Measurements from ENCODE around the gene GFRA1.

The GFRA1 gene

GRCh38 chr10:116121640-116122525 is 151.1 kb downstream of the GFRA1 start:
- DNase-seq = no peak

DNA sequence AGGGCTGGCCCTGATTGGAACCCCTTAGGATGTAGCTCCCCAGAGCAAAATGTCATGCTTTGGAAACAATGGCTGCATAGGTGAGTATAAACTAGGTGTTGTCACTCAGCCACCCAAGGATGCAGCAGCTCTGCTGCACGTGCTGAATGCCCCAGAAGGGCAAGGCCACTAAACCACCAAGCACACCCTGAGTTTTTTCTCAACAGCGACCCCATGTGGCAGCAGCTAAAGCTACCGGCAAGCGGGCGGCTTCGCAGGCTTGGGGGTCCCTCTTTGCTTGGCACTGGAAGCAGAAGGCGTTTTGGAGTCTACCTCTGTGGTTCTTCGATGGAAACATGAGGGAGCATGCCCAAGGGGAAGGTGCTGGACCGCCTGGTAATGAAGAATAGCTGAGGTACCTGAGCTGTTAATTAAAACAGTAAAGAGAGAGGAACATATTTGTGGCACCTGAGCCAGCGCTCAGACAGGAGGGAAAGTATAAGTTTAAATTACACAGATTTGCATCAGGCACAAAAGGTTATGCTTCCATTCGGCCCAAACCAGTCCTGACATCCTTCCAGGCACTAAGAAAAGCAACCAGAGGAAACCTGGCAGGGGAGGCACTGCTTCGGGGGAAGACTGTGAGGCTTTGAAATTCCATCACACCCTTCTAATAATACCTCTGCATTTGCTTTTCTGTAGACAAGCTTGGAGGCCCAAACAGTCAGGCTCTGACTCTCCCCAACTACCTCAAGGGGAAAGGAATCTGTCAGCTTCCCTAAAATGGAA is 152.1 kb downstream of the GFRA1 start:
- no peak for DNase-seq

GRCh38 chr10:116118847-116119246 is 154.2 kb downstream of the GFRA1 start:
- no peak for DNase-seq

DNA sequence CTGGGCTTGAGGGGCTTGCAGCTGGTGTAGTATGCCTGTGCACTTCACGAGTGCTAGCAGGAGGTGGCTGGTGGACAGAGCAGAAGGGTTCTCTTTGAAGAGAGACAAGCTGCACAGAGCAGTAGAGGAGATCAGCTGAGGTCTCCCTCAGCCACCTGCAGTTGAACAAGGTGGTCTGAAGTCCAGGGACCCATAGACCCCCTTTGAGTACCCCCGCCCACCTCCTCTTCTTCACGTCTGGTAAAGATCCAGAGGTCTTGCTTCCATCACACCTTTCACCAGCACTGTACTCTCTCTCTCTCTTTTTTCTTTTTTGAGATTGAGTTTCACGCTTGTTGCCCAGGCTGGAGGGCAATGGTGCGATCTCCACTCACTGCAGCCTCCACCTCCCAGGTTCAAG is 157.2 kb downstream of the GFRA1 start:
- DNase-seq = no peak

- DNase-seq = no peak
Observed at GRCh38 chr10:116115036-116115641, 157.9 kb downstream of the GFRA1 start.

GRCh38 chr10:116113721-116114501 is 159.1 kb downstream of the GFRA1 start:
- no peak for DNase-seq

DNA sequence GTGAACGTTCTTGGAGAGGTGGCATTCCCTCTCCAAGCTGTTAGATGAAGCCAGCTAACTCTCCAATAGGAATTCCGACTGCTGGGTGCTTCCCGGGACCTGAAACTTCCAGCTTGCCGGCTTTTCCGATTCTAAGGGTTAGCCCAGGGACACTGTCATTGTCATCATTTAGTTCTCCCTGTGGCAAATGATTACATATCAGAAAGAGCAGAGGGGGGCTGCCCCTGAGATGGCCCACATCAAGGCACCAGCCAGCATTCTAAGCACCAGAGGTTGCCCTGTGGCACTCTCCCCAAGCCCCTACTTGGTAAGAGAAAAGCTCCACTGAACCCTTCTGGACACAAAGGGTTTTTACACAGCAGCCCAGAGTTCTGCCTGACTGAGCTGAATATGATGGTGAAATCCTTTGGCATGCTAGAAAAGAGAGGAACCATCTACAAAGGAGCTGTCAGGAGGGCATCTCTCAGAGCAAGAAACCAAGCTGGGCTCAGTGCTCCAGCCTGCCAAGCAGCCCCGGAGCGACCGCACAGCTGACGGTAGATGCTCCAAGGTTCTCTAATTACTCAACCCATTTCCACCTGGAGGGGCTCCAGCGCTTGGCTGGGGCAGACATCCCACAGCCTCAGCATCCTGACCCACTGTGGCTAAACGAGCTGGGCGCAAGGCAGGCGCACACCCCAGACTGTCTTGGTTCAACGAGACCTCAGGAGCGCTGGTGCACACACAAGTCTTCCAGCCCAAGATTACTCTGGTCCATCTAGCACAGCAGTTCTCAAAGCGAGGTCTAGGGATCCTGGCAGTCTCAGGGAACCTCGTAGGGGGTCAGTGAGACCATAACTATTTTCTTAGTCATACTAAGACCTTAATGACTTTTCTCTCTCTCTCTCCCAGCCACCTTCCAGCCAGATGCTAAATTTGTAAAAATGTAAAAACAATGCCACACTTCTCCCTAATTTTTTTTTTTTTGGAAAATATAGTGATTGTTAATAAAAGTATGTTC is 160.5 kb downstream of the GFRA1 start:
- DNase-seq = no peak

GRCh38 chr10:116111483-116112095 is 161.4 kb downstream of the GFRA1 start:
- no peak for DNase-seq

DNA sequence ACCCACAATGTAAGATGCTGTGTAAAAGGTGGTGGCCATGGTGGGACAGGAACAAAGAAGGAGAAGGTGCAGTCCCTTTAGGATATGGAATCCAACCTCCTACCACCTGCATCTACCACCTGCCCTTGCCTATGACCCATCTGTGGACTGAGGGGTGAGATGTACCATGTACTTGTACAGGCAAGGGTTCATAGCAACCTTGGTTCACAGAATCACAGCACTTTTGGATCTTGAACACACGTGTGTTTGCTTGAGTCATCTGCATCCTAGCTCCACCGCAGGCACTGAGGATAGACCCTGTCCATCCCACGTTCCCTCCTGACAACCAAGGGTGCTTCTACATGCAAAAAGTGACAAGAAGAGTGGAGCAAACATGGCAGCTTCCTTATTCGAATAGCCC is 162.3 kb downstream of the GFRA1 start:
- DNase-seq = no peak

DNA sequence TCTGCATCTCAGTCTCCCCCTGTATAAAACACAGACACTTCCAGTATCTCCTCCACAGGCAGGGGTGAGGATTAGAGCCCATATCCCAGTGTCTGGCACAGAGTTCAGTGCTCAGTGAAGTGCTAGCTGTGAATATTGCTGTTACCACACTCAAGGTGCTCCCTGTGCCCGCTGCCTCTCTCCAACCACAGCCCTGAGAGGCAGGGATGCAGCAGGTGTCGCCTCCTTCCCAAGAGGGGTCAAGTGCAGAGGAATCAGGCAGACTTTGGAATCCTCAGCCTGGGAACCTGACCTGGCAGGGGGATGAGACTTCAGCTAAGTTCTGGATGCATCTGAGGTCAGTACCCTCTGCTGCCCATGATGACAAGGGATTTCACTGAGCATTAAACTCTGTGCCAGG is 163.1 kb downstream of the GFRA1 start:
- no peak for DNase-seq

- no peak for DNase-seq
Observed at GRCh38 chr10:116109481-116109880, 163.5 kb downstream of the GFRA1 start.

- DNase-seq = no peak
Observed at GRCh38 chr10:116108095-116108494, 164.9 kb downstream of the GFRA1 start.

DNA sequence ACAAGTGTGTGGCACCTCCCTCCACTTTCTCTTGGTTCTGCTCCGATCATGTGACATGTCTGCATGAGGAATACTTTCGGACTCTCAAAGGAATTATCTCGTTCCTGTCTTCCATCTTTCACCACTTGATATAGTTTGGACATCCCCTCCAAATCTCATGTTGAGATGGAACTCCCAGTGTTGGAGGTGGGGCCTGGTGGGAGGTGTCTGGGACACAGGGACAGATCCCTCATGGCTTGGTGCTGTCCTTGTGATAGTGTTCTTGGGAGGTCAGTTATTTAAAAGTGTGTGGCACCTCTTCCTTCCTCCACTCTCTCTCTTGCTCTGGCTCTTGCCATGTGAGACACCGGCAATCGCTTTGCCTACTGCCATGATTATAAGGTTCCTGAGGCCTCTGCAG is 166.4 kb downstream of the GFRA1 start:
- DNase-seq = no peak

DNA sequence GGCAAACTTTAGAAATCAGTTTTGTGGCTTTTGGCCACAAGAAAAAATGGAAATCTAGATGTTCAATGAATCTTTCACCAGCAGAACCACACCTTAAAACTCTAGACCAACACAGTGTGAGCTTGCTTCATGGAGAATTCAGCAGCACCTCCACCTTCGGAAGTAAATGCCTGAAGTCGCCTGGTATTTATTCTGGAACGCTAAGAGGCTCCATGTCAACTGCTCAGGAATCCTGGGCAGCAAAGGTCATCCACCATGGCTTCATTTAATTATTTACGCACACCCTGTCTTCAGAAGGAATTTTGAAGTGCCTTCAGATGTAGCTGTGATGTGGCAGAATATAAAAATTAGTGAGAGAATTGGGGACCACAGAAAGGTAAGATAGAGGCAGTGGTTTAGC is 167.7 kb downstream of the GFRA1 start:
- DNase-seq = no peak

- DNase-seq = no peak
Observed at GRCh38 chr10:116104210-116104932, 168.6 kb downstream of the GFRA1 start.

DNA sequence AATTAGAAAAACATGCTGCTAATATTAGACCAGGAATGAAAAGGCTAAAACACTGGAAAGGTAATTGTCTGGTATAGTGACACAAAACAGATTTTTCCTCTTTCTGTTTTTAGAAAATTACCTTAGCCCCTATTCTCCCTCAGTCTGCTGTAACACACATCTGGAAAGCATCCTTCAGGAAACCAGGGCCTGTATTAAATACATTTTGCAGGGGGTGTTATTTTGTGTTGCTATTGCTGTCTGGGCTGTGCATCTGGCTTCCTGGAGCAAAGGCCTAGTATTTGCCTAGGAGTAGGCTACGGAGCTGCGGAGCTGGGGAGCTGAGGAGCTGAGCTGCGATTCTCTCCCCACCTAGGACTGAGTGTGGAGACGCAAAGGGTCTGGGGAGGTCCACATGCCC is 169.3 kb downstream of the GFRA1 start:
- DNase-seq = no peak

GRCh38 chr10:116101616-116102315 is 171.2 kb downstream of the GFRA1 start:
- no peak for DNase-seq

- no peak for DNase-seq
Observed at GRCh38 chr10:116100984-116101383, 172.0 kb downstream of the GFRA1 start.

GRCh38 chr10:116099023-116099420 is 174.0 kb downstream of the GFRA1 start:
- no peak for DNase-seq
